GM21825 (cell line): ENCODE results near the gene ZEB2.
A peak's percentile ranks its signal among the peaks of the same experiment; 100 is the strongest.

ENCODE experiments used
- ATAC-seq: cut with Tn5 transposase; IDR thresholded peaks from one replicate; pipeline ENCODE4 v1.9.1; 2021; ENCODE audit warnings: mild to moderate bottlenecking, moderate library complexity; ENCODE audit not compliant: unreplicated experiment

The ZEB2 gene

GRCh38 chr2:144361742-144362141, 158.2 kb downstream of the ZEB2 start:
- ATAC-seq: no peak

DNA sequence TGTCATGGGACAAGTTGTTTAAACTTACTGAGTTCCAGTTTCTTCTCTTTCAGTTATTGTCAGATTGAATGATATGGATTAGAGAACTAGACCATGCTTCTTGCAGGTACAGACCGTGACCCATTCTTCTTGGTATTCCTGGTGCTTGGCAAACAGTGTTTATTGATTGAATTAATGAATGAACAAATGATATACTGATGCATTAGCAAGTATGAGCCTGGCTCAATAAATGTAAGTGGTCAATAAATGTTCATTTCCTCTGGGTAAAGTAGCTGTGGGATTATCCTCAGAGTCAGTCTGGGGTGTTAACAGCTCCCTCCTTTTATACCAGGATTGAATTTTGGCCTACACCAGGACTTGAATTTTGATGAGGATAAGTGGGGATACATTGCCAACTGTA, 160.2 kb downstream of the ZEB2 start:
- no peak for ATAC-seq

DNA sequence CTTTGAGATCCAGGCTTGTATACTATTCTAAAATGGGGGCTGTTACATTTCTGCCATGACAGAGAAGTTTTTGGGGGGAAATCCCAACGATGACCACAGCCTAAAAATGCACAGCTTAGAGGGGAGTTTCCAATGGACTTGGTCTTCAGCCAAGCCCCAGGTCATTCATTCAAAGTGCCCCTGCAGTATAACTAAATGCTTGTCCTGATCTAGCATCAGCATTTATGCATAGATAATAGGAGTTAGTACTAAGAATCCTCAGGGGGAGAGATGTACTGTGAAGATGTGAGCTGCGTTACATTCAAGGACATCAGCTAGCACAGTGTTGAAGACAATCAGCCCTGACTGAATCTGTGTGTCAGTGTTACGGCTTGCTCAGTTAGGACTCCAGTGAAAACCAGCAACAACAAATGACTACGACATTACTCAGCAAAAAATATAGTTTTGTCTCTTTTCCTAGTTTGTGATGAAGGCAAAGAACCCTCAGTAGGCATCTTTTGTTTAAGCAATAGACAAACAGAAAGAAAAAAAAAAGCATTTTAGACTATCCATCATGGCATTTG, 160.9 kb downstream of the ZEB2 start:
- ATAC-seq: peak; percentile 71

DNA sequence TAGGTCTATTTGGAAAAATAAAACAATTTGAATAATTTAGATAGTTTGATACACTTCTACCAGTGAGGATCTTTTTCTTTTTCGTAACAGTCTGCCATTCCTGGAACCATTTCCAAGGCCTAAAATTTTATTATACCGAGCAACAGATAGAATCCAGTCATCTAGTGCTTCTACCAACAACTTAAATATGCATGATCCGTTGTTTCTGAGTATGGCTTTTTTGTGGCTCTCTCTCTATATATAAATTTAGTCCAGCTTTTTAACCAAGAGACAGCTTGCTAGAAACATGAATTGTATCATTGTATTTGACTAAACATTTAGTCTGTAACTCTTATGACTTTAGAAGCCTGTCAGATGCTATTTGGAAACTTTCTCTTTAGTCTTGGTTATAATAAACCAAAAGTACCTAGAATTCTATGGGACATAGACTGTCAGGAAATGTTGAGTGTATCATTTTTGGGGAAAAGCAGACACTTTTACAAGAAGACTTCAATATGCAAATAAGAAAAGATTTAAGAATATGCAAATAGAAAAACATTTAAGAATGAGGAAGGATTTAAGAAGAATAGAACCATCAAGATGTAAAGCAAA, 161.4 kb downstream of the ZEB2 start:
- ATAC-seq: peak; percentile 1

- peak; percentile 81 for ATAC-seq
Observed at GRCh38 chr2:144357623-144358373, 162.1 kb downstream of the ZEB2 start.

- ATAC-seq: no peak
Observed at GRCh38 chr2:144356402-144356801, 163.5 kb downstream of the ZEB2 start.

DNA sequence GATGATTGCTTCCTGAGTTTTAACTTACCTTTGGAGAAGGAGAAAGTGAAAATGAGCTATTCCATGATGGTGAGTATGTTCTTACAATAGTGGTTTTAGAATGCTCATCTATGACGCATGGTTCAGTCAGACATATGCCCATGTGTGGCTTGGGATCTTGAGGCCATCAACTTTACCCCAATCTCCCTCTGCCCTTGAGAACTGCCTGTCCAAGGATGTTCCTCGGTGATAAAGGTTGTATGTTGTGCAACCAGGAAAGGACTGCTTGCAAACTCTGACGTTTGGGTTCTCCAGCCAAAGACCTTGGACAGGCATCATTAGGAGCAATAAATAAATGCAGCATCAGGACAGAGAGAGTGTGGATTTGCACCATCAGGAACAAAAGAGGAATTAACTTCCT, 165.0 kb downstream of the ZEB2 start:
- no peak for ATAC-seq

DNA sequence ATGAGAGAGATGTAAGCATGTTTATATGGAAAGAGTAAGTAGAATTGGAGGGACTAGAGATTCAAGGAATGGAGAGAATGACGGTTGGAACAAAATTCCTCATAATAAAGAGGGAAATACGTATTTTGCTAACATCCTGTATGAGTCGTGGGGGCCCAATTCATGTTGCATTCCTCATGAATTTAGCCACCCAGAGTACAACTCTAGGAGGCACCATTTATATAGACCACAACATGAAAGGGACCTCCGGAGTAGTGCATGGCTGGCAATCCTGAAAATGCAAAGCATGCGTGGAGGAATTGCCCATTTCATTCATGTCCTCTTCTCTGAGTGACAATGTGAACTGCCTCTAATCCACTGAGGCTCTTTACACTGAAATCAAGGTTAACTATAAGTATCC, 168.2 kb downstream of the ZEB2 start:
- ATAC-seq: no peak

- no peak for ATAC-seq
Observed at GRCh38 chr2:144350151-144350802, 169.6 kb downstream of the ZEB2 start.

DNA sequence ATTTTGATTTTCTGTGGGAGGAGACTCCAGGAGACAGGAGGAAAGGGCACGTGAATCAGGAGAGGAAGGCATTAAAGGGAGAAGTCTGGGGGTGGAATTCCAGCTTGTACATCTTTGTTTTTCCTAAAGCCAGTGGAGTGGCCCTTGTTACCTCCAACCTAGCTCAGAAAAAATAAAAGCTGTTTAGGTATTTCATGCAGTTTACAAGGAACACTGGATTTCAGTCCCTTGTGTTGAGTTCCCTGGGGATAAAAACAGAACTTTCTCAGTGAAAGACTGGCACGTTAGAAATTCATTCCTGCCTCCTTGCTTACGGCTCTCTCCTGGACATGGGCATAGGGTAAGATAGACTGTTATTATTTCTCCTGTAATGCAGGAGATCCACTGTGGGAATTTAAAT, 170.2 kb downstream of the ZEB2 start:
- no peak for ATAC-seq

DNA sequence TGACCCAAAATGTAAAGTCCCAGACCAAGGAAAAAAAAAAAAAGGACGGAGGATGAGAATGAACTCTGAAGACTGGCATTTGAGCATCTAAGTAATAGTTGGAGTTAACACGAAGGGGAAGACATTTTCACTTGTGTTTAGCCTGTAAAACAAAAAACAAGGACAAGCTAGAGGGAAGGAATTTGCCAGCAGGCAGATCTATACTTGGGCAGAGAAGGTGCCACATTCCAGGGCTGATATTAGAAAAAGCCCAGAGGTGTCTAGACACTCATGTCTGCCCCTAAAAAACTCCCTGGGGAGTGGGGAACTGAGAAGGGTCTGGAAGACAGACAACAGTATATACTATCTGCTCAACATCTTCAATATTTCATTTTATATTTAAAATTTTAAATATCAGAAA, 171.1 kb downstream of the ZEB2 start:
- no peak for ATAC-seq

- ATAC-seq: no peak
Observed at GRCh38 chr2:144346229-144346628, 173.7 kb downstream of the ZEB2 start.

- no peak for ATAC-seq
Observed at GRCh38 chr2:144343145-144343544, 176.8 kb downstream of the ZEB2 start.

- ATAC-seq: no peak
Observed at GRCh38 chr2:144341538-144341937, 178.4 kb downstream of the ZEB2 start.

DNA sequence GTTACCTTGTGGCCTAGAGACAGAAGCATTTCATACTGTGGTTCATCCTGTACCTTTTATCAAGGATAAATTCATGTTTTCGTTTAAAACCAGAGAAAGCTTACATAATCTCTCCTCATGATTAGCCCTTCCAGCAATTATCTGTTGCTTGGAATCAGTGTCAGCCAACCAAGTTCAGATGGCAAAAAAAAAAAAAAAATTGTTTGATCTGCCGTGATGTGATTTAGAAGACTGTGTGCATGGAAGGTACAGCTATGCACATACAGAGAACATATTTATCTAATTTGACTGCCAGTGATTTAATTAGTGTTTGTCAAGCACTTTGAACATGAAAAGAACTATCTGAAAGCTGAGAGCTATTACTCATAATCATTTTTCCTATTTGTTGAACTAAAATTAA, 180.9 kb downstream of the ZEB2 start:
- ATAC-seq: no peak

DNA sequence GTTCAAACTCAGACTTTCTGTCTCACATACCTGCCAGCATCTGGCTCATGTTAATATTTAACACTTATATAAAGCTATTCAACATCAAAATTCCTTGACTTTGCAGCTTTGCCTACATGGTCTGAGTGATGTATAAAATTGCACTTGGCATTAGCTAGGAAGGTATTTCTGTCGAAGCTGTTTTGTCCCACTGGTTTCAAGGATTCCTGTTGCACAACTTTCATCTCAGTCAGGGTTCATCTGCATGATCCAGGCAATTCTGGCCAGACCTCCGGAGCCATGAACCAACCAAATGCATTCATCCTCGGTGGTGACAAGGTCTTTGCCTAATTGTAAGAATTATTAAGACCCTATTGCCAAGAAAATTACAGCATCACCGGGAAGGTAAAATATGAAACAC, 185.4 kb downstream of the ZEB2 start:
- no peak for ATAC-seq
